ENCODE measurements around the gene BCL7C. TPM values are rescaled to one million over a fixed set of nuclear protein-coding genes. Genes with fewer than 3 reads are reported as not detected.

Gene BCL7C
- total and polyA plus RNA-seq, 12 donors, result 24.2 to 68.8 (median 27.5) TPM

GRCh38 chr16:30918614-30919013 is 24.7 kb upstream of the BCL7C start:
- Histone ChIP-seq H3K4me1 (peaks cover 0 to 13% (median 4%) of the 10 kb centered on the region in 9 donors), H3K27me3 (no peaks in the 10 kb centered on the region), H3K36me3 (no peaks in the 10 kb centered on the region), H3K4me3 (no peak overlapping the region), H3K9me3 (no peaks in the 10 kb centered on the region), H3K27ac (no peak overlapping the region)
- DNase-seq (no peak), ATAC-seq (no peak)
- TF ChIP-seq CTCF (IDR thresholded peaks at IDR 0.05), result no peak
- intact Hi-C loops (cut with DNase I), result loop anchor here in 1 of 10 donors (5.0 kb wide), 1 partner anchor 71 kb away; no protein-coding TSS in a partner anchor
- 86 to 100% methylated on average over 1 of the region's 1 CpG for WGBS, 2 donors

GRCh38 chr16:30914830-30915229 is 21.0 kb upstream of the BCL7C start:
- intact Hi-C loops (cut with DNase I), result loop anchor here in 2 of 10 donors (5.0 kb wide), 1 partner anchor 68 kb away; no protein-coding TSS in a partner anchor
- no peak for TF ChIP-seq CTCF (IDR thresholded peaks at IDR 0.05)
- H3K4me1 ChIP-seq, result no peaks in the 10 kb centered on the region
- 97 to 99% methylated on average over 3 of the region's 3 CpGs for WGBS, 2 donors
- H3K4me3 ChIP-seq, result no peak overlapping the region
- DNase-seq, result no peak
- H3K36me3 ChIP-seq, result no peaks in the 10 kb centered on the region
- no peaks in the 10 kb centered on the region for H3K9me3 ChIP-seq
- no peak for ATAC-seq
- no peak overlapping the region for H3K27ac ChIP-seq
- no peaks in the 10 kb centered on the region for H3K27me3 ChIP-seq

- 88 to 90% methylated on average over 6 of the region's 6 CpGs for WGBS, 2 donors
- ATAC-seq (no peak), DNase-seq (no peak)
- H3K27me3 ChIP-seq, result no peaks in the 10 kb centered on the region
- TF ChIP-seq CTCF (IDR thresholded peaks at IDR 0.05), result no peak
- H3K4me1 ChIP-seq, result no peaks in the 10 kb centered on the region
- H3K9me3 ChIP-seq, result no peaks in the 10 kb centered on the region
- H3K27ac ChIP-seq, result no peak overlapping the region
- intact Hi-C loops (cut with DNase I), result loop anchor here in 1 of 10 donors (5.0 kb wide), 1 partner anchor 66 kb away; no protein-coding TSS in a partner anchor
- no peaks in the 10 kb centered on the region for H3K36me3 ChIP-seq
- H3K4me3 ChIP-seq, result no peak overlapping the region
Observed at GRCh38 chr16:30912794-30913412, 19.0 kb upstream of the BCL7C start.

- ATAC-seq (no peak), DNase-seq (no peak)
- Histone ChIP-seq H3K36me3 (no peaks in the 10 kb centered on the region), H3K9me3 (no peaks in the 10 kb centered on the region), H3K27ac (no peak overlapping the region), H3K27me3 (no peaks in the 10 kb centered on the region), H3K4me1 (no peaks in the 10 kb centered on the region), H3K4me3 (no peak overlapping the region)
- 73% methylated on average over 18 of the region's 18 CpGs for WGBS, 2 donors
- TF ChIP-seq CTCF (IDR thresholded peaks at IDR 0.05), result no peak
- intact Hi-C loops (cut with DNase I), result loop anchor here in 1 of 10 donors (5.0 kb wide), 1 partner anchor 63 kb away; no protein-coding TSS in a partner anchor
Observed at GRCh38 chr16:30910427-30911029, 16.7 kb upstream of the BCL7C start.
